ENCODE measurements around the gene DNAJC2.
A peak's percentile ranks its signal among the peaks of the same experiment; 100 is the strongest.
"Not testable (repeated sequence)": the region's sequence is repeated elsewhere in the genome, so short reads cannot be mapped to it uniquely, and the experiment has no call there.

DNAJC2 gene

DNA sequence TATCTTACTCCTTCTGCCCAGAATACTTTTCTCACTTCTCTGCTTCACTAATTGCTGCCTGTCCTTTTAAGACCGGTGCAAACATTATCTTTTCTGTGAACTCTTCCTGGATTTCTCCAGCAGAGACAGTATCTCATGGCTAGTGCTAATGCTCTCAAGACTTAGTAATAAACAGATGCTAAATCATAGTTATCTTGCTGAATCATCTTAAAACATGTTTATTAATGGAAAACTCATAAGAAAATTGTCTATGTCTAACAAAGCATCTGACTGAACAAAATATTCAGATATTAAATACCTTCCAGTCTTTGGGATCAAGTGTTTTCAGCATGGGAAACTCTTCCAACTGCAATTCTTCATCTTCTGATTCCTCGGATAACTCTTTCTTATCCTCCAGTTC lies 3.1 kb downstream of the DNAJC2 start:
- DNase-seq: no peak

DNA sequence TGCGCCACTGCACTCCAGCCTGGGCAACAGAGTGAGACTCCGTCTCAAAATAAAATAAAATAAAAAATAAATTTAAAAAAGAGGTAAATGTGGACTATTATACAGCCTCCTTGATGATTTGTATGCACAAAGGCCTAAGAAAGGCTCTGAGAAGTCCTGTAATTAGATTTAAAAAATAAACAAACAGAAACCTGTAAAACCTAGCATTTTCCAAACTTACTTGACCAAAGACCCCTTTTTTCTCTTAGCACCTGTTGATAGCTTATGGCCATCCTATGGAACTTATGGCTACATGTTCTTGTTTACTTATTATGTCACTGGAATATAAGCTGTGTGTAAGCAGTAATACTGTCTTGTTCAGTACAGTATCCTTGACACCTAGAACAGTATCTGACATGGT lies 5.7 kb downstream of the DNAJC2 start:
- DNase-seq: no peak

DNA sequence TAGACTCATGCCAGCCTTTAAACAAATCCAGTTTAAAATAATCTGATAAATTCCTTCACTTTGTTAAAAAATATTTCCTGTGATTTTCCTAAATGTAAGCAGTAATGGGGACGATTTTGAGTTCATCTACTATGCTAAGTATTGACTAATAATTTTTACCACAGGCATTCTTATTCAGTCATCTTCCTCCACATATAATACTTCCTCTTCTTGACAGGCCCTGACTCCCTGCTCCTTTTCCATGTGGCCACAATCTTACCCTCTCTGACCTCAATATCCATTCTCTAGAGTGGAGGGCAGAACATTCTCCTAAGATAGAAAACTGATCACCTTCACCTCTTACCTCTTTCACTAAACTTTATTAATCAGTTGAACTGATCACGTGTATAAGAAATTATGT lies 7.8 kb downstream of the DNAJC2 start:
- no peak for DNase-seq

DNA sequence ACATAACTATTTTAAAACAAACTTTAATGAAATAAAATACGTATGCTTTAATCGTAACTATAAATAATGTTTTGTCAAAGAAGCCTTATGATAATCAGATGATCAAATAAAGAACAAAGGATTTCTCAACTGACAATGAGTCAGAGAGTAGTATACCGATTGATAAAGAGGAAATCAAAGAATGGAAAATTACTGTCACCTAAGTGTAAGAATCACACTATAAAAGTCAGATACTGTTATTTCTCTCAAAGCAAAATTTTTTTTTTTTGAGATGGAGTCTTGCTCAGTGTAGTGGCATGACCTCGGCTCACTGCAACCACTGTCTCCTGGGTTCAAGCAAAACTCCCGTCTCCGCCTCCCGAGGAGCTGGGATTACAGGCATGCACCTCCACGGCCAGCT lies 18.8 kb downstream of the DNAJC2 start:
- DNase-seq: no peak

DNA sequence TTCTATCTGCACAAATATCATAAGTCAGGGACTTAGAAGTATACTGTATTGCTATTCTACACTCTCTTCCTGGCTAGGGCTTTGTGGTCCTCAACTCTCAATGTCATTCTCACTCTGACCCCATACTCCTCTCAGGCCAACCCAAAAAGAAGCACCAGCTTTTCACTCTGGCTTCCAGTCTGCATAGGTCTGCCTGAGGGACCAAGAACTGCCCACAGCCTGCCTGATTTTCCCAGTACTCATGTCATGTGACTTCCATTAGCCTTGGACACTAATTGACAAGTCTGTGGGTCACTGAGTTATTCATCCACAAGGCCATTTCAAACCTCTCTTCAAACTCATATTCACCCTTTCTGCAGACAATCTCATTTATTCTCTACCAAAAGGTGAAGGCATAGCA lies 27.6 kb downstream of the DNAJC2 start:
- DNase-seq: no peak

DNA sequence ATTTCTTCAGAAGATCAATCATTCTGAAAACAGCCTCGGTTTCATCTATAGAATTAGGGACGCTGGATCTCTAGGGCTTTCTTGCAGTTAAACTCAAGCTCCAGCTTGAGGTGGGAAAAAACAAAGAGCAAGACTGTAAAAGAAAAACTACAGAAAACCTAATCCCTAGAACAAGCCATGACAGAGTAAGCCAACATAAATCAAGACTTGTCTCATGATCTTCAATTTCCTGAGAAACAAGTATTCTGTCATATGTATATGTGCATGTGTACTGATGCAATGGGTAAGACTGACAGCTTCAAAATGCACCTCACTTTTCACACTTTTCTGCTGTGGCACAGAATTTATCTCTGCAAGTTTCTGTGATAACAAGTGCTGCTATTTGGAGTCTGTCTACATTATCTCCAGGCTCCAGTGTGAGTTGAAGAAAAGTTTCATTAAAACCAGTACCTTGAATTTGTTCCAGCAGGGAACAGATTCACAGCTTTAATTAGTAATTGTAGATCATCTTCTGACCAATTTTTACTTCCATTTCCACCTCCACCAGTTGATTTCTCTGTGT lies 28.1 kb downstream of the DNAJC2 start:
- DNase-seq: no peak

DNA sequence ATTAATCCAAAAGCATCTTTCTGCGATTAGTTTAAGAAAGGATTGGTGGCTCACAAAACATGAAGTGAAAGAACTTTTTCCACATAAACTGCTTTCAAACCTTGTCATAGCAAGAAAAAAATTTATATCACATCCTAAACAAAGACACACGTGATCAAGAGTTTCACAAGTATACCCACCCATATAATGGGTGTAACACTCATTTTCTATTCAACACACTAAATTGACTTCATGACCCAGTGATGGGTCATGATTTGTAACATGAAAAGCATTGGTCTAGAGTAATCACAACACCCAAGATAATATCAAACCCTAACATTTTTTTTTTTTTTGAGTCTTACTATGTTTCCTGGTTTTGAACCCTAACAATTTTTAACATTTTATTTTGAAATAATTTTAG lies 29.7 kb downstream of the DNAJC2 start:
- no peak for DNase-seq

DNA sequence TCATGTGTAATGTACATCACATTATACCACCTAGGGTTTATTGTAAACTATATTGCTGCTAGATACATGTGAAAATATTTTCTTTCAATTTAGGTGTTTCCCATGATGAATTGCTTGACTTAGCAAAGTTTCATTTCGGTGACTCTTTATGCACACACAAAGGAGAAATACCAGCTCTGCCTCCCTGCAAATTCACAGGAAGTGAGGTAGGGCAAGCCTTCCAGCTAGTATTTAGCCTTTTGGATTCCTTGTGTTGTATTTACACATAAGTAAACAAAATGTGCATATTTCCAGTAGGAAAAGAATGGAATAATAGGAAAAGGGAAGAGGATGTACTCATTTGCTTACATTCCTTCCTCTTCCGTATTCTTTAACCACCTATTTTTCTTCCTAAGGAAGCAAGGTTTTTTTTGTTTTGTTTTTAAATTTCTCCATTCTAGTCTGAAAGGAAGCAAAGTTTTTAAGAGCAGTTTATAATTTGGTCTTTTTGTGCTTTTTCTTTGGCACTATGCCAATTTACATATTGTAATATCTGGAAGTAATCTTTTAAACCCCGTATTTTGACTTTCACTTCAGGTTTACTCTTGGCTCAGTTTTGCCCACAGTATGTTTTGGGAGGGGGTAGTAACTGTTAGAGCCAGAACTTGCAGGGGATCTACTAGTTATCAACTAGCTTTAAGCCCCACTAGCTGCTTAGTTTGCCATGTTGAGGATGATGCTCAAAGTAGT lies 36.9 kb downstream of the DNAJC2 start:
- DNase-seq: no peak

DNA sequence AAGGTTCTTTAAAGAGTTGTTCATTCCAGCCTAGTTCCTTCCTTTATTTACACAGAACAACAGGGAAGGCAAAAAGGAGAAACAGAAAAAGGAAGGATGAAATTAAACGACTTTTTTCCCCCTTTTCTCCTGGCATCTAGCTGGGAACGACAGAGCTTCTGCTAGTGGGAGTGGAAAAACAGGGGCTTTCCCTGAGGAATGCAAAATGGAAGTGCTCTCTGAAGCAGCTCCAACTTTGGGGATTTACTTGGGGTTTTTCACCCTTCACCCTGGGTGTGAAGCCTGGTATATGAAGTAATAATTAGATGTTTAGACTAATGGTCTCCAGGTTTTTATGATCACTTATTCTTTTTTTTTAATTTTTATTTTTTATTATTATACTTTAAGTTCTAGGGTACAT lies 43.1 kb downstream of the DNAJC2 start:
- DNase-seq: no peak

DNA sequence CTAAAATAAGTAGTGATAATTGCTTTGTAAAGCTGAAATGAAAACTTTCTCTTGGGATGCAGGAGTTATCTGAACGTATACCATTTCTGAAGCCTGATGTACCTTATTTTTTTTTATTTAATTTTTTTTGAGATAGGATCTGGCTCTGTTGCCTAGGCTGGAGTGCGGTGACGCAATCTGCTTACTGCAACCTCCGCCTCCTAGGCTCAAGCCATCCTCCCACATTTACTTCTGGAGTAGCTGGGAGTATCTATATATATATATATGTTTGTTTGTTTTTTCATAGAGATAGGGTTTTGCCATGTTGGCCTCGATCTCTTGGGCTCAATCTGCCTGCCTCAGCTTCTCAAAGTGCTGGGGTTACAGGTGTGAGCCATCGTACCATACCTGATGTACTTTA lies 44.9 kb downstream of the DNAJC2 start:
- no peak for DNase-seq

DNA sequence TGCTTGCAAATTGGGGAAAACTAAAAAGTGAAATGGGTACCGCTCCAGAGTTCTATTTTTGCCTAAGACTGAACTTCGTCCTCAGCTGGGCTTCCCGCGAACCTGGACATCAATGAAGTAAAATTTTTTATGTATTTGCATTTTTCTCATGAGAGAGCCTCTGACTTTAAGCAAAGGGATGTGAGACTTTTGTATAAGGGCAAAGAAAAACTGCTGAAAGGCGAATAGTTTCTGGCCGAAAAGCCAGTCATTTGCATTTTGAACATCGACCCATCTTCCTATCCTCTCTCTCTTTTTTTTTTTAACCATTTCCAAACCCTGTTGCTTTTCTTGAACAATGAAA lies 46.8 kb downstream of the DNAJC2 start:
- no peak for DNase-seq

DNA sequence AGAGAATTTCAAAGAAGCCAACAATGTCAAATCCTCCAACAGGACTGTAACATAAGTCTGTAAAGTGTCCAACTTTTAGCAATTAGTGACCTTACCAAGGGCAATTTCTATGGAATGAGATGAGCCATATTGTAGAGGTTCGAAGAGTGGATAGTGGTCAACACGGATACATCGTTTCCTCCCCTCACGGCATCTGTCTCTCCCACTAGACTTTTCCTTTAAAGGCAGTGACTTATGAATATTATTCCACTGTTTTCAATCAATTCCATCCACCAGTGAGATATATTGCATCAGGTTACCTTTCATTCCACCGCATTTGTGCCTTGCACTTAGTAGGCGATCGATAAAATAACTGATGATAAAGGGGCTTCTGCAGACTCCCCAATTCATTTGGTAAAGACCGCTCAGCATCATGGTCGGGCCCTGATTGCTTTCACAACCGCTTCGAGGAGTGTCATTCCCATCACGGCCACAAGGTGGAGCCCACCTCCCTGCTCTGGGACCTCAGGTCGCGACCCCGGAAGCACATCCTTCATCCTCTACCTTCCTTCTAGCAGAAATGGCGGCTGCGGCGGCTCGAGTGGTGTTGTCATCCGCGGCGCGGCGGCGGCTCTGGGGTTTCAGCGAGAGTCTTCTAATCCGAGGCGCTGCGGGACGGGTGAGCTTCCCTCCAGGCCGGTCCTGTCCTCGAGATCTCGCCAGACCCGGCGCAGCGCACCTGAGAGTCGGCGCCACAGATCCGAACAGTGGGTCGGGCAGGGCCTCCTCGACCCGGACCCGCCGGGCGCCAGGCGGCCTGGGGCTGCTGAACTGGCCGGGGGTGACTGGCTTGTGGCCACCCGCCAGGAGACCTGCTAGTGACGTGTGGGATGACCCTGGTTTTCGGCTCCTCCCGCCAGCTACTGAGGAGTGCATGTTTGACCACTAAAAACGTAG lies 47.4 kb downstream of the DNAJC2 start, which contains the start of gene PMPCB:
PMPCB (plus strand) TSS at position 535 of the 936 bp plus-strand sequence; CDS start at position 560, 25 bp downstream.
- peak; percentile 84 for DNase-seq

DNA sequence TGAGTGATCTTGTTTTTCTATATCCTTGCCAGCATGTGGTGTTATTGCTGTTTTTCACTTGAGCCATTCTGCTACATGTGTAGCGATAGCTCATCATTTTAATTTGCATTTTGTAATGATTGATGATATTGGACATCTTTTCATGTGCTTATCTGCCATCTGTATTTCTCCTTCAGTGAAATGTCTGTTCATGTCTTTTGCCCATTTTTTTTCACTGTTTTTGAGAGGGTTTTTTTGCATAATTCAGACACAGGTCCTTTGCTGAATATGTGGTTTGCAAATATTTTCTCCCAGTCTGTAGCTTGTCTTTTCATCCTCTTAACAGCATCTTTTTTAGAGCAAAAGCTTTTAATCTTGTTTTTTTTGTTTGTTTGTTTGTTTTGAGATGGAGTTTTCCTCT lies 51.0 kb downstream of the DNAJC2 start:
- no peak for DNase-seq

DNA sequence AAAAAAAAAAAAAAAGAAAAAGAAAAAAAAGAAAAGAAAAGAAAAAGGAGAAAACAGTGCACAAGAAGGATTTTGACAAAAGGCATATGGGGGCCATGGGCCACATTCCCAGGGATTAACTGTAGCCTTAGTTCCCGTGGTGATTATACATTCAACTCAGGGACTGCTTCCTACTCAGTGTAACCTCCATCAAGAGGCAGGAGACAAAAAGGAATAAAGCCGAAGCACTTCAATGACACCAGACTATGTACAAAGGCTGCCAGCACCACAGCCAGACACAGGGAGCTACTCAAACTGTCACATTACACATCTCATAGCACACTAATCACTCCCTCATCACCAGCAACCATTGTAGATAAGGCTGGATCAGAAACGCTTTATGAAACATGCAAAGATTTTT lies 52.4 kb downstream of the DNAJC2 start:
- no peak for DNase-seq

DNA sequence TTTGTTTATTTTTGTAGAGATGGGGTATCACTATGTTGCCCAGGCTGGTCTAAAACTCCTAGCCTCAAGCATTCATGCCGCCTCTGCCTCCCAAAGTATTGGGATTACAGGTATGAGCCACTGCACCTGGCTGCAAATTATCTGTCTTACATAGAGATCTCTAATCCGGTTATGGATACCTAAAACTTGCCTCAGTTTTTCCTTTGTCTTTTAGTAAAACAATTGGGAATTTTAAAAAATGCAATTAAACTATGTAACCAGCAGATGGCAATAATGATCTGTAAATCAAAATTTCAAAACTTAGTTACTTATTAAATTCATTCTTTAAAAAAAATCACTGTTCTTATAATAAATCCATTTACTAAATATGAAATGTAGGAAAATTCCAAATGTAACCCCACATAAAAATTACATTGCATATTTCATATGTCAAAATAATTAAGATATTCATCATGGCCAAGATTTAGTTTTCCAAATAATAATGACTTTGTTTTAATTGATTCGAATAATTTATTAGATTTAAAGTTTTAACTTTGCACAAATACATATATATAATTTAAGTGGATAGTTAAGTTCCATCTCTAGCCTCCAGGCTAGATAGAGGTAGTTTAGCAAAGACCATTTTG lies 61.7 kb downstream of the DNAJC2 start:
- DNase-seq: not testable (repeated sequence)

DNA sequence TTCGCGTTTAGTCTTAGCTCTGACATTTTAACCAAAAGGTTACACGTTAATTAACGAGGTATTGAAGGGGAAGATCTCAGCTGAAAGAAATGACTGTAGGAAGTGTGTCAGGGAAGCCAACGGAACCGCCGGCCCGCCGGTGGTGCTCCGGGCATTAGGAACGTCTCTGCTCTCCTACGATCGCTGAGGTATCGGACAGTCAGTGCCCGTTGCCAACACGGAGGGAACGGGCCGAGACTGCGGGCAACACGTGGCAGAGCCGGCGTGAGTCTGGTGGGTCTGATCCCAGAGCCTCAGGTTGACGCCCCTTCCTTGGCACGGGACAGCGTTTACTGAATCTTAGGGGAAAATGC lies 63.8 kb downstream of the DNAJC2 start:
- DNase-seq: not testable (repeated sequence)

DNA sequence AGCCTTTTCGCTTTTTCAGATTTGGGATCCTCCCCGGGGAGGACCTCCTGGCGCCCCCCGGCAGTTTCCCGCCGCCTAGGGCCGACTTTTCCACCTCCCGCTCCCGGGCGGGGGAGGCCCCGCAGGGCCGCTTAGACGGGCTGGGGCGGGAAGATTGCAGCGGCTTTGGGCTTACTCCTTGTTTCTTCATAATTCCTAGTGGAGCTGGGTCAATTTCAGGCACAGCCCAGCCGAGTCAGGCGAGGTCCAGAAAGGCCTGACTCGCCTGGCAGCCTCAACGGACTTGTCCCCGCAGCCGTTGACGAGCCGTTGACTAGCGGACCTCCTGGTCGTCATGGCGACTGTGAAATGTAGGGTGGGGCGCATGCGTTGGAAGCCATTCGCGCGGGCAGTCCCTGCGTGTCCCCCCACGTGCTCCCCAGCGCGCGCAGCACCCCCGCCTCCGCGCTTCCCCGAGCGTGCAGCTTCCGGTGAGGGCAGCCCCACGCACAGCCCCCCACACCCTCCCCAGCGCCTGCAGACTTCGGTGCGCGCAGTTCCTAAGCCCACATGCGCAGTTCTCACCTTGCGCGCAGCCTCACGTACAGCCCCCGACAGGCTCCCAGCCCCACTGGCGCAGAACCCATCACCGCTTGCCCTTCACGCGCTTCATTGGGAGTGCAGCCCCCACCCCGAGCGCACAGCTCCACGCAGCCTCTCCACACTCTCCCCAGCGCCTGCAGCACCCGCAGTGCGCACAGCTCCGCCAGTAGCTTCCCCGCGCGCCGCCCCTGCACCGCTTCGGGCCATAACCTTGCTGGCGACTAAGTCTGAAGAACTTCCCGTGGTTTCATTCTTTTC lies 64.4 kb downstream of the DNAJC2 start:
- peak; percentile 61 for DNase-seq

DNA sequence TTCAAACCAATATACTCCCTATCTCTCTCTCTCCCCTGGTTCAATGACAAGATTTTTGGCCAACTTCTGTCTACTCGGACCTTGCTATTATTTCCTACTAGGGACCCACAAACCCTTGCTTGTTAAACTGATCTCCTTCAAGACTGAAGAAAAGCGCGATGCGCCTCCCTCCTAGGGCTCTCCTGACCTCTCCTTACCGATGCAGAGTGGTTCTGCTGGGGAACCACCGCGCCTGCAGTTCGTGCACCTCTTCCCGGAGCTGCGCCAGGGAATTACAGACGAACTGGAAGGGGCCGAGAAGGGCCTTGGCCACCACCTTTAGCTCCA lies 65.0 kb downstream of the DNAJC2 start:
- DNase-seq: not testable (repeated sequence)

DNA sequence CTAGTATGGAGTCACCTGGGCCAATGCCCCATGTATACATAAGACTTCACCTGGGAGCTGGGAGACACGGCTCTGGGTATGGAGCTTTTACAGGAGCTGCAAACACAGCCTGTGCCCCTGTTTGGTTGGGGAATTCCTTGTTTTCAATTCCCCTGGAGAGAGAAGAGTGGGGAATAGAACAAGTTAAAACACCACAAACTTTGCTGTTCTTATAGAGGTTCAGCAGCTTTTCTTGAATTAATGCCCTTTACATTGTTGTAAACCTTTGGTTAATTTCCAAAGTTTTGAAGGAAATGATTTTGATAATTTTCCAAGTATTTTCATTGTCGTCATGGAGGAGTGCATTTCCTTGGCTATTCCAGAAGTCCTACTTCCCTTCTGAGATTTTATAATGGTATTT lies 66.4 kb downstream of the DNAJC2 start:
- DNase-seq: not testable (repeated sequence)

DNA sequence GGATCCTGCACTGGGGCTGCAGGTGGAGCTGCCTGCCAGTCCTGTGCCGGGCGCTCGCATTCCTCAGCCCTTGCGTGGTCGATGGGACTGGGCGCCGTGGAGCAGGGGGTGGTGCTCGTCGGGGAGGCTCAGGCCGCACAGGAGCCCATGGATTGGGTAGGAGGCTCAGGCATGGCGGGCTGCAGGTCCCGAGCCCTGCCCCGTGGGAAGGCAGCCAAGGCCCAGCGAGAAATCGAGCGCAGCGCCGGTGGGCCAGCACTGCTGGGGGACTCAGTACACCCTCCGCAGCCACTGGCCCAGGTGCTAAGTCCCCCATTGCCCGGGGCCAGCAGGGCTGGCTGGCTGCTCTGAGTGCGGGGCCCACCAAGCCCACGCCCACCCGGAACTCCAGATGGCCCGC lies 69.7 kb downstream of the DNAJC2 start:
- DNase-seq: not testable (repeated sequence)

DNA sequence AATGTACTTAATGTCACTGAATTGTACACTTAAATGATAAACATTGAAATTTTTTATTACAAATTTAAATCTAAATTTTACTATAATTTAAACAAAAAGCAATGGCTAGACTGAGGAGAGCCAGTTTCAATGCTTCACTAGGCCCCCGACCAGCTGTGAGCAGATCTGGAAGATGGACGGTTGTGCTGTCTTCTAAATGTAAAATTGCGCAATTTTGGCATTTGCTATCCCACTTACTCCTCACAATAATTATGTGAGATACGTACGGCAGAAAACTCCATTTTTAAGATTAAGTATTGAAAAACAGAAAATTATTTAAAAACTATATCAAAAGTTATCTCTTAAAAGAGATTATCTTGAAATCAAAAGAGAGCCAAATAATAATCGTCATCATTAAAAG lies 71.2 kb downstream of the DNAJC2 start:
- DNase-seq: not testable (repeated sequence)

DNA sequence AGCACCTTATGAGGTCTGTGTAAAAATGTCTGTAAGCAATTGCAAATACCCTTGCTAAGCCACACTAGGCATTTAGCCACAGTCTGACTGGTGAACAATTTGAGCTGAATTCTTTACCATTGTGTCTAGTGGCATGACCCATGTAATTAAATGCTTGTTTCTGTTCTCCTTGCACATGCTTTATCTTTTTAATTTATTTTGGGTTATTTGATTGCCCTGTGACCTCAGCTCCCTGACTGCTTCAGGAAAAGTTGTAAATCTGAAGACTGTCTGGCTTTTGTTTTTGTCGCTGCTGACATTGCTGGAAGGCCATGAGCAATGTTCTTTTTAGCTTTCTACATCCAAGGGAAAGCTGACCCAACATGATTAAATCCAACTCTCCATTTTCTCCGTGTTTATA lies 78.3 kb downstream of the DNAJC2 start:
- DNase-seq: not testable (repeated sequence)

DNA sequence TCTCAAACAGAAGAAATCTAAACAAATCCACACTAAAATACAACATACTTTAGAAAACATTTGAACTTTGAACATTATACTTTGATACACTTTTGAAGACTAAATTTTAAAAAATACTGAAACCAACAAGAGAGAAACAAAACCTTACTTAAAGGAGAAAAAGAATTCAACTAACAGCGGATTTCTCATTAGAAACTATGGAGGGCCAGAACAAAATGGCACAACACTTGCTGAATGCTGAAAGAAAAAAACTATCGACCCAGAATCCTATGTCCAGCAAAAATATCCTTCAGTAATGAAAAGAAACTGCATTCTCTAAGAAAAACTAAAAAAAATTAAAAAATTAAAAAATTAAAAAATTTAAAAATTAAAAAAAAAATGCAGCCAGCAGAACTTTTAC lies 80.5 kb downstream of the DNAJC2 start:
- not testable (repeated sequence) for DNase-seq
